ENCODE data around the gene CP.
"Not testable (repeated sequence)": the region's sequence is repeated elsewhere in the genome, so short reads cannot be mapped to it uniquely, and the experiment has no call there.

CP gene

DNA sequence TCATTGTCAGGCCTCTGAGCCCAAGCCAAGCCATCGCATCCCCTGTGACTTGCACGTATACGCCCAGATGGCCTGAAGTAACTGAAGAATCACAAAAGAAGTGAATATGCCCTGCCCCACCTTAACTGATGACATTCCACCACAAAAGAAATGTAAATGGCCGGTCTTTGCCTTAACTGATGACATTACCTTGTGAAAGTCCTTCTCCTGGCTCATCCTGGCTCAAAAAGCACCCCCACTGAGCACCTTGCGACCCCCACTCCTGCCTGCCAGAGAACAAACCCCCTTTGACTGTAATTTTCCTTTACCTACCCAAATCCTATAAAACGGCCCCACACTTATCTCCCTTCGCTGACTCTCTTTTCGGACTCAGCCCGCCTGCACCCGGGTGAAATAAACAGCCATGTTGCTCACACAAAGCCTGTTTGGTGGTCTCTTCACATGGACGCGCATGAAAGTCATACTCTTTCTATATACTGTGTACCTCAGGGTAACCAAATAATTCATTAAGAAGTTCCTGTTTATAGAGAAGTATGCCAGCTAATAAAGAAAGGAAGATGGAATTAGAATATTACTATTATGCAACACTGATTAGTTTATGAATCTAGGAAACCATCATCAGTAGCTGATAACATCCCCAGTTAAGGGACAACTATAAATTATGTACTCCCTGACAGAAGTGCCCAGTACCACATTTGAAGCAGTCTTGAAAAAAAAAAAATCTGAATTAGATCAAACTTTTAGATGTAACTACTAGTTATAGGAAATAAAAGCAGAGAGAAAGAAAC is 24.6 kb downstream of the CP start:
- not testable (repeated sequence) for H3K4me3 Mint-ChIP-seq; DNase-seq (ENCODE audit: low spot score in 2 of 2); ATAC-seq (replicated peaks; ENCODE audit: extremely low read depth, poor library complexity, severe bottlenecking); H3K27ac Mint-ChIP-seq (ENCODE audit: low read depth); H3K36me3 Mint-ChIP-seq (ENCODE audit: insufficient read depth); H3K9me3 Mint-ChIP-seq; H3K27me3 Mint-ChIP-seq; H3K4me1 Mint-ChIP-seq

GRCh38 chr3:149195221-149195620 is 26.4 kb downstream of the CP start:
- Mint-ChIP-seq H3K36me3 (ENCODE audit: insufficient read depth) (no peaks in the 10 kb centered on the region), H3K27me3 (no peaks in the 10 kb centered on the region), H3K27ac (ENCODE audit: low read depth) (no peak overlapping the region), H3K4me3 (no peak overlapping the region), H3K4me1 (no peaks in the 10 kb centered on the region), H3K9me3 (no peaks in the 10 kb centered on the region)
- DNase-seq (ENCODE audit: low spot score in 2 of 2): no peak
- no peak for ATAC-seq (replicated peaks; ENCODE audit: extremely low read depth, poor library complexity, severe bottlenecking)

GRCh38 chr3:149188494-149188893 is 33.1 kb downstream of the CP start:
- H3K4me1 Mint-ChIP-seq: no peaks in the 10 kb centered on the region

DNA sequence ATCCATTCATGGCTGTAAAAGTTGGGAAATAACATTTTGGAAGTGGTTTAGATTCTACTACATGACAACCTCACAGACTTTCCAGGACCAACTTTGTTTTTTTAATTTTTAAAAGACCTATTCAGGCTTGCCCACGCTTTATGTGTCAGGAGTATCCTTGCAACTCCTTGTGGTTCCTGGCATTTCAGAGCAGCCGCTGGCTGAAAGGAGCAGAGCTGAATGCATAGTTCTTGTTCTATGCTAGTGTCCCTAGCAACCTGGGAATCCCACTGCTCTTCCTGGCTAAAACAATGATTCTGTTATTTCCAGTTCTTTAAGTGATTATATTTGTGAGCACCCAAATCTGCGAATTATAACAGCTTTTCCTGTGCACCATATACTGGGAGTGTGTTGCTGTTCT is 34.9 kb downstream of the CP start:
- ATAC-seq (replicated peaks; ENCODE audit: extremely low read depth, poor library complexity, severe bottlenecking) (no peak), DNase-seq (ENCODE audit: low spot score in 2 of 2) (no peak)
- Mint-ChIP-seq H3K4me3 (no peak overlapping the region), H3K27ac (ENCODE audit: low read depth) (no peak overlapping the region), H3K4me1 (no peaks in the 10 kb centered on the region), H3K36me3 (ENCODE audit: insufficient read depth) (no peaks in the 10 kb centered on the region), H3K9me3 (no peaks in the 10 kb centered on the region), H3K27me3 (no peaks in the 10 kb centered on the region)

More at GRCh38 chr3:149188494-149188893, 33.1 kb downstream of the CP start:
- ATAC-seq (replicated peaks; ENCODE audit: extremely low read depth, poor library complexity, severe bottlenecking) (no peak), DNase-seq (ENCODE audit: low spot score in 2 of 2) (no peak)
- no peaks in the 10 kb centered on the region for H3K27me3 Mint-ChIP-seq
- H3K4me3 Mint-ChIP-seq: no peak overlapping the region
- H3K36me3 Mint-ChIP-seq (ENCODE audit: insufficient read depth): no peaks in the 10 kb centered on the region
- H3K27ac Mint-ChIP-seq (ENCODE audit: low read depth): no peak overlapping the region
- no peaks in the 10 kb centered on the region for H3K9me3 Mint-ChIP-seq

- no peak for ATAC-seq (replicated peaks; ENCODE audit: extremely low read depth, poor library complexity, severe bottlenecking)
Observed at GRCh38 chr3:149186219-149186618, 35.4 kb downstream of the CP start.

GRCh38 chr3:149181182-149181581 is 40.4 kb downstream of the CP start:
- H3K27ac Mint-ChIP-seq (ENCODE audit: low read depth): no peak overlapping the region
- no peaks in the 10 kb centered on the region for H3K9me3 Mint-ChIP-seq
- no peak for ATAC-seq (replicated peaks; ENCODE audit: extremely low read depth, poor library complexity, severe bottlenecking)
- no peak overlapping the region for H3K4me3 Mint-ChIP-seq
- H3K36me3 Mint-ChIP-seq (ENCODE audit: insufficient read depth): peaks cover 5% of the 10 kb centered on the region
- DNase-seq (ENCODE audit: low spot score in 2 of 2): no peak
- H3K27me3 Mint-ChIP-seq: no peaks in the 10 kb centered on the region
- H3K4me1 Mint-ChIP-seq: no peaks in the 10 kb centered on the region

More at GRCh38 chr3:149186219-149186618, 35.4 kb downstream of the CP start:
- Mint-ChIP-seq H3K4me3 (no peak overlapping the region), H3K27ac (ENCODE audit: low read depth) (no peak overlapping the region), H3K27me3 (no peaks in the 10 kb centered on the region), H3K4me1 (no peaks in the 10 kb centered on the region), H3K36me3 (ENCODE audit: insufficient read depth) (no peaks in the 10 kb centered on the region), H3K9me3 (no peaks in the 10 kb centered on the region)
- no peak for DNase-seq (ENCODE audit: low spot score in 2 of 2)

DNA sequence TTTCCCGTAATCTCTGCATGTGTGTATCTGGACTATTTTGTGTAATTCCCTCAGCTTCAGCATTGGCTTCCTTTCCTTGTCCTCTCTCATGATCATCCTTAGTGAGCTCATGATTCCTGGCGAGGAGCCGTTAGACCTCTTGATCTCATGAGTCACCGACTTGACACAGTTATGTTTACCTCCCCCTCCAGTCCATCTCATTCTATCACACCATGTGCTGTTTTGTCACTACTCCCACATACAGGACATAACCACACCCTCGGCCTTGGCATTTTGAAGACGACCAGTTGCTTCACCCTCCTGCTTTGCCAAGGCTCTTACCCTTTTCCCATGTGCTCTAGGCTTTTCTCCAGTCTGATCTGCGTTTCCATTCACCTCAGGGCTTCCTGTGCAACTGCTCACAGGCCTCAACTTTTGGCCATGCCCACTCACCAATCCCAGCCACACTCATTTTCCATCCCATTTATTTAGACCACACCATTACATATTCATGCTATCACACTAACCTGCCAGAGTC is 41.5 kb downstream of the CP start:
- Mint-ChIP-seq H3K36me3 (ENCODE audit: insufficient read depth) (peaks cover 10% of the 10 kb centered on the region), H3K27me3 (no peaks in the 10 kb centered on the region), H3K27ac (ENCODE audit: low read depth) (no peak overlapping the region), H3K9me3 (no peaks in the 10 kb centered on the region), H3K4me3 (no peak overlapping the region), H3K4me1 (peaks cover 3% of the 10 kb centered on the region)
- DNase-seq (ENCODE audit: low spot score in 2 of 2) (no peak), ATAC-seq (replicated peaks; ENCODE audit: extremely low read depth, poor library complexity, severe bottlenecking) (no peak)

DNA sequence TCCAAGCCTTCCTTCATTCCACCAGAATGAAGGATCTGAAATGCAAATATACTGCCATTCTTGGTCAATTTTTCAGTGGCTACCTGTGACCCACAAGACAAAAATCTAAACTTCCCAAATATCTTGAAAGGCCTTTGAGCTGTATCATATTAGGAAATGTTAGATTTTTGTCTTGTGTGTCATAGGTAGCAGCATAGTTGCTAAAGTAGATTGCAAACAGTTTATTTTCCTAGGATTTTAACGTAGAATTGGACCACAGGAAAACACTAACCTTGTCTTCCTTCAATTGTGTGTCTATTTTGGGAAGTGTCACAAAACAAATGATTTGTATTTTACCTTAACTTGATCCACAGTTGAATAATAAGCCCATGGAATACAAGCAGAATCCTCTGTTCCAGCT is 42.4 kb downstream of the CP start:
- H3K9me3 Mint-ChIP-seq: no peaks in the 10 kb centered on the region
- H3K27me3 Mint-ChIP-seq: no peaks in the 10 kb centered on the region
- ATAC-seq (replicated peaks; ENCODE audit: extremely low read depth, poor library complexity, severe bottlenecking) (no peak), DNase-seq (ENCODE audit: low spot score in 2 of 2) (no peak)
- H3K27ac Mint-ChIP-seq (ENCODE audit: low read depth): no peak overlapping the region
- H3K36me3 Mint-ChIP-seq (ENCODE audit: insufficient read depth): peaks cover 13% of the 10 kb centered on the region
- H3K4me1 Mint-ChIP-seq: peaks cover 12% of the 10 kb centered on the region
- H3K4me3 Mint-ChIP-seq: no peak overlapping the region

DNA sequence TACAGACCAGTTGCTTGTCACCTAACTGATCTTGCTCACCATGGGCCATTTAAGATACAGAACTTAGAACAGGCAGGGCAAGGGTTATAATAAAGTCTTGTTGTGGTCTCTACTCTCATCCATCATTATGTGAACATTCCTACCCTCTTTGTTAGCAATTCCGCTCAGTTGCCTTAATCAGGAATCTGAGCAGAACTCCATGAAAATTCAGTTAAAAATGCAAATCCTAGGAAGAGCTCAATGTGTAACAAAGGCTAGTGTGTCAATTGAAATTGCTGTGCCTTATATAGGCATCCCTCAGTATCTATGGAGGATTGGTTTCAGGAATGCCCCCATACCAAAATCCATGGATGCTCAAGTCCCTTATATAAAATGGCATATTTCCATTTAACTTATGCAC is 44.5 kb downstream of the CP start:
- no peak overlapping the region for H3K27ac Mint-ChIP-seq (ENCODE audit: low read depth)
- H3K4me3 Mint-ChIP-seq: no peak overlapping the region
- H3K36me3 Mint-ChIP-seq (ENCODE audit: insufficient read depth): peaks cover 27% of the 10 kb centered on the region
- H3K9me3 Mint-ChIP-seq: no peaks in the 10 kb centered on the region
- peaks cover 17% of the 10 kb centered on the region for H3K4me1 Mint-ChIP-seq
- DNase-seq (ENCODE audit: low spot score in 2 of 2): no peak
- H3K27me3 Mint-ChIP-seq: no peaks in the 10 kb centered on the region
- ATAC-seq (replicated peaks; ENCODE audit: extremely low read depth, poor library complexity, severe bottlenecking): no peak

GRCh38 chr3:149174901-149175300 is 46.7 kb downstream of the CP start:
- H3K27ac Mint-ChIP-seq (ENCODE audit: low read depth): no peak overlapping the region
- H3K9me3 Mint-ChIP-seq: no peaks in the 10 kb centered on the region
- peaks cover 40% of the 10 kb centered on the region for H3K36me3 Mint-ChIP-seq (ENCODE audit: insufficient read depth)
- ATAC-seq (replicated peaks; ENCODE audit: extremely low read depth, poor library complexity, severe bottlenecking) (peak; percentile 65), DNase-seq (ENCODE audit: low spot score in 2 of 2) (no peak)
- H3K4me3 Mint-ChIP-seq: no peak overlapping the region
- peaks cover 17% of the 10 kb centered on the region for H3K4me1 Mint-ChIP-seq
- H3K27me3 Mint-ChIP-seq: no peaks in the 10 kb centered on the region

- Mint-ChIP-seq H3K36me3 (ENCODE audit: insufficient read depth) (peaks cover 61% of the 10 kb centered on the region), H3K4me1 (peaks cover 17% of the 10 kb centered on the region), H3K27ac (ENCODE audit: low read depth) (no peak overlapping the region)
Observed at GRCh38 chr3:149170672-149171071, 51.0 kb downstream of the CP start.

DNA sequence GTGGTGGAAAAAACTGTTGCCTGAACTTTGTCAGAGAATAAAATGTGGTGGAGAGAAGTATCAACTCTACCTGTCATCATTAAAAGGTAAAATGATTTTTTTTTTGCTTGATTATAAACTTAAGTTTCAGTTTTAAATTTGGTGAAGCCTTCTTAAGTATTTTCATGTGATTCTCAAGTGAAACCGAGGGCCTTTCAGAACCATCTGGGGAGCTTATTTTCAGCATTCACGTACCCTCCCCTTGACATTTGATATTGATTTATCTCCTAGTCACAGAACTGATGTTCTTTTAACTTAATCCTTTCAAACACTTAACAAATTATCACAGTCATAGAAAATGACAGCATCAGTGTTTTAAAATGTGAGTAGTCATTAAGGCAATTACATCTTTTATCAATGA is 53.7 kb downstream of the CP start:
- H3K27me3 Mint-ChIP-seq: no peaks in the 10 kb centered on the region
- H3K9me3 Mint-ChIP-seq: no peaks in the 10 kb centered on the region
- peaks cover 62% of the 10 kb centered on the region for H3K36me3 Mint-ChIP-seq (ENCODE audit: insufficient read depth)
- no peaks in the 10 kb centered on the region for H3K4me1 Mint-ChIP-seq
- ATAC-seq (replicated peaks; ENCODE audit: extremely low read depth, poor library complexity, severe bottlenecking): no peak
- no peak overlapping the region for H3K27ac Mint-ChIP-seq (ENCODE audit: low read depth)
- DNase-seq (ENCODE audit: low spot score in 2 of 2): no peak
- no peak overlapping the region for H3K4me3 Mint-ChIP-seq

More at GRCh38 chr3:149170672-149171071, 51.0 kb downstream of the CP start:
- ATAC-seq (replicated peaks; ENCODE audit: extremely low read depth, poor library complexity, severe bottlenecking) (no peak), DNase-seq (ENCODE audit: low spot score in 2 of 2) (no peak)
- no peaks in the 10 kb centered on the region for H3K9me3 Mint-ChIP-seq
- H3K27me3 Mint-ChIP-seq: no peaks in the 10 kb centered on the region
- no peak overlapping the region for H3K4me3 Mint-ChIP-seq

- Mint-ChIP-seq H3K4me3 (no peak overlapping the region), H3K27ac (ENCODE audit: low read depth) (no peak overlapping the region), H3K36me3 (ENCODE audit: insufficient read depth) (peaks cover 53% of the 10 kb centered on the region), H3K9me3 (no peaks in the 10 kb centered on the region), H3K27me3 (no peaks in the 10 kb centered on the region), H3K4me1 (no peaks in the 10 kb centered on the region)
- ATAC-seq (replicated peaks; ENCODE audit: extremely low read depth, poor library complexity, severe bottlenecking) (no peak), DNase-seq (ENCODE audit: low spot score in 2 of 2) (no peak)
Observed at GRCh38 chr3:149163066-149163465, 58.6 kb downstream of the CP start.

Measured in central memory CD8-positive, alpha-beta T cell (primary cell).